Measurements from ENCODE around the gene HYAL2. TPM values are rescaled to one million over a fixed set of nuclear protein-coding genes. Genes with fewer than 3 reads are reported as not detected.
A peak's percentile ranks its signal among the peaks of the same experiment; 100 is the strongest.

HYAL2 gene
- total and polyA plus RNA-seq, 7 donors, result 8.6 to 62.6 (median 42.4) TPM

DNA sequence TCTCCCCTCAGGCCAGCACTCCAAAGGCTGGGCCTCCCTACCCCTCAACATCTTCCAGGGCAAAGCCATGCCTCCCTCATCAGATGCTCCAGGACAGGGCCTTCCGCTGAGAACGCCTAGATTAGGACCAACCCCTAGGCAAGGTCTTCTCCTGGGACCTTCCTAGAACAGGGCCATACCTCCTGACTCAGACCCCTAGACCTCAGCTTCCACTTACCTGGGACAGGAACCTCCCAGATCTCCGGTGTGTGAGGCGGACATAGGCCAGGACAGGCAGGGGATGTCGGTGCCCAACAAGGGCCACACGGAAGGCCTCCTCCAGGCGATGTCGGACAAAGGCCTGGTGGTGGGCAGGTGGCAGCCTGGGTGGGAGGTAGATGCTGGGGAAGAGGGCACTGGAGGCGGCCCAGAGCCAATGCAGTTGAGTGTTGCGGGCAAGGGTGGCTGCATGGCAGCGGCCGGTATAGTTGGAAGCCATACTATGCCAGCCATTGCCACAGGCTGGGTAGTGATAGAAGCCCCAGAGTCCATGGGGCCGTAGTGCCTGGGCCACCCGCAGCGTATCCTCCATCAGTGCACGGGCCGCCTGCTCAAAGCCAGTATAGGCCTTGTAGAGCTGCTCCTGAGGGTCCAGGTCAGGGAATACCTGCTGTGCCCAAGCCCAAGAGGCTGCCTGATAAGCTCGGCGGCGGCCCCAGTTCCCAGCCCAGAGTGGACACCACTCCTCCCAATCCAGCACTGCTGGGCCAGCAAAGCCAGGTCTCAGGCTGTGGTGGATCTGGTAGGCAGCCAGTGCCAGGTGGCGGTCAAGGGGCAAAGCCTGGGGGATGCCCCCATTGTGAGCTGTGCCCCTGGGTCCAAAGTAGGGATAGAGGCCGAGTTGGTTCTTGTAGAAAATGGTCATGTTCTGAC is 27.8 kb downstream of the HYAL2 start:
- Histone ChIP-seq H3K27ac (no peak overlapping the region), H3K4me1 (peaks cover 4 to 47% (median 37%) of the 10 kb centered on the region in 4 donors), H3K27me3 (no peaks in the 10 kb centered on the region), H3K4me3 (no peak overlapping the region), H3K36me3 (peaks cover 1 to 8% (median 5%) of the 10 kb centered on the region in 4 donors), H3K9me3 (no peaks in the 10 kb centered on the region)
- no peak for TF ChIP-seq POLR2A (IDR thresholded peaks at IDR 0.05)
- no peak for TF ChIP-seq CTCF (IDR thresholded peaks at IDR 0.05)
- no peak for TF ChIP-seq EP300 (IDR thresholded peaks at IDR 0.05)
- TF ChIP-seq POLR2AphosphoS5 (IDR thresholded peaks at IDR 0.05), result no peak
- intact Hi-C loops (cut with DNase I), result no loop called here
- WGBS, 2 donors, result 95% methylated on average over 22 of the region's 22 CpGs
- peak; percentile 67 for DNase-seq

- TF ChIP-seq POLR2AphosphoS5 (IDR thresholded peaks at IDR 0.05), result no peak
- no peak for TF ChIP-seq EP300 (IDR thresholded peaks at IDR 0.05)
- TF ChIP-seq POLR2A (IDR thresholded peaks at IDR 0.05), result no peak
- no peak for TF ChIP-seq CTCF (IDR thresholded peaks at IDR 0.05)
- WGBS, 2 donors, result 93 to 94% methylated on average over 4 of the region's 4 CpGs
- H3K4me3 ChIP-seq, result no peak overlapping the region
- H3K27ac ChIP-seq, result peak overlapping the region in 2 of 4 donors; percentile 94 to 95
- no peaks in the 10 kb centered on the region for H3K27me3 ChIP-seq
- no peaks in the 10 kb centered on the region for H3K9me3 ChIP-seq
- peaks cover 3 to 46% (median 36%) of the 10 kb centered on the region in 4 donors for H3K4me1 ChIP-seq
- intact Hi-C loops (cut with DNase I), result no loop called here
- DNase-seq, result no peak
- H3K36me3 ChIP-seq, result peaks cover 4 to 15% (median 12%) of the 10 kb centered on the region in 4 donors
These were observed 28.5 kb downstream of the HYAL2 start for GRCh38 chr3:50294089-50294488.

DNA sequence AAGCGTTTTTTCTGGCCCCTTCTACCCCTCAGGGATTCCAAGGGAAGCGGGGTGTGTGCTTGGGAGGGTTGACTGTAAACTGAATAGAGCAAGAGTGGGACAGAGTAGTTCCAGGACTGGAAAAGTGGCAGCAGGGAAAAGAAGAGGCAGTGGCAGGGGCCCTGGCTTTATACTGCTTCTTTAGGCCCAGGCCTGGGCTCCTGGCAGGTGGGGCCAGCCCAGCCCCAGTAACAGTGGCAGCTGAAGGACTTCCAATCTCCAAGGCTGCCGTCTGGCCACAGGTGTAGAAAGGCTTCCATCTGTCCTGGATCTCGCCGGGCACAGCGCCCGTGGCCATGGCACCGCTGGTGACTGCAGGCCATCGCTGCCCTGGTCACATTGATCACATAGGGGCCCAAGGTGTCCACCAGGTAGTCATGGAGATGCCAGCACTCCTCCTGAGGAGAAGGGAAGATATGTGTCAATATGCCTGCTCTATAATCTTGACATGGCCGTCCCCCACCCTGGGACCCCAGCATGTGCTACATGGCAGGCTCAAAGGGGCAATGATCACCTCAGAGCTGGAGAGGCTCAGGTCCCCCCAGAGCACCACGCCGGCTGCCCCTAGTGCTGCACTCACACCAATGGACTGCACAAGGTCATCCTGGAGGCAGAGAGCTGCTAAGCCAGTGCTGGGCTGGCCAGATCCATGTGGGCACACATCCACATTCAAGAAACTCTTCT is 29.3 kb downstream of the HYAL2 start:
- 77 to 82% methylated on average over 12 of the region's 12 CpGs for WGBS, 2 donors
- Histone ChIP-seq H3K27ac (peak overlapping the region; percentile 88 to 95 (median 91)), H3K4me1 (peaks cover 0 to 38% (median 29%) of the 10 kb centered on the region in 4 donors), H3K4me3 (peak overlapping the region in 3 of 4 donors; percentile 85 to 100 (median 86)), H3K36me3 (peaks cover 9 to 24% (median 20%) of the 10 kb centered on the region in 4 donors), H3K27me3 (no peaks in the 10 kb centered on the region), H3K9me3 (no peaks in the 10 kb centered on the region)
- intact Hi-C loops (cut with DNase I), result no loop called here
- TF ChIP-seq EP300 (IDR thresholded peaks at IDR 0.05), result no peak
- DNase-seq, result peak; percentile 68

DNA sequence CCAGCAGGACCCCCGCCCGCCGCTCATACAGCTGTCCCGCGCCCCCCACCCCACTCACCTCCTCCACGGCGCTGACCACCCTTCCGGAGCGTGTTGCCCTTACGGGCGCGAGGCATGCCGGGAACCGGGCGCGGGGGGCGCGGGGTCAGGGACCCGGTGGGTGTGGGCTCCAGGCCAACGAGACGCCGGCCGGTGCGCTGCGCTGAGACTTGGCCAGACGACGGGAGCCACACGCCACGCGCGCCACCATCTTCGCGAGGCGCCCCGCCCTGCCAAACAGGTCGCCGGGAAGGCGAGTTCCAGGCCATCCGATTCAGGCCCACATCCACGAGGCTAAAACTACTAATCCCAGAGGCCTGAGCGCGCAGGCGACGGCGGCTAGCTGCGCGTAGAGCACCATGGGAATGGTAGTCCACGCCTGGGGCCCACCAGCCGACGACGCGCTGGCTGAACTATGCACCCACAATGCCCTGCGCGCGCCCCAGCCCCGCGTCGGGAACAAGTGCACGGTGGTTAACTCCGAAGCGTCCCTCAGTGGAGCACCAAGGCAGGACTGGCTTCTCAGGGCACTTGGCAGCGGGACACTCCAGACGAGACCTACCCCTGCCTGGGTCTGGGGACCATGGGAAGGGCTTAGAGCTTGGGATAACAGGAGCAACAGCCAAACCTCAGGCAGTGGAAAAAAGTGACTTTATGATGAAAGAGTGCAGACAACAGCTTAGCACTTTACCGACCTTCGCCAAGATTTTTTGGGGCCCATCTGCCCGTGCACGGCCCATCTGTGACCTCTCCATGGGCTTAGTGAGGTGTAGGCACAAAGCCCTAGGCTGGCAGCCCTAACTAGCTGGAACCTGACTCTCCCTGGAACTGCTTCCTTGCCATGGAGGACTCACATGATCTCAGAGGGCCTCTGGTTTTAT is 30.1 kb downstream of the HYAL2 start, which contains the start of gene IFRD2:
TSS of gene IFRD2 (minus strand) at position 271 of the 920 bp plus-strand sequence. CDS start at position 116, 155 bp downstream.
- H3K27ac ChIP-seq, result peak within 1 kb of the TSS; percentile 88 to 95 (median 91)
- peak; percentile 99 for DNase-seq
- H3K9me3 ChIP-seq, result no peaks in the 10 kb centered on the region
- H3K36me3 ChIP-seq, result peaks cover 15 to 32% (median 25%) of the 10 kb centered on the region in 4 donors
- 1 to 2% methylated on average over 67 of the region's 67 CpGs for WGBS, 2 donors
- H3K4me1 ChIP-seq, result peaks cover 0 to 31% (median 26%) of the 10 kb centered on the region in 4 donors
- H3K4me3 ChIP-seq, result peak within 1 kb of the TSS; percentile 85 to 100 (median 92)
- TF ChIP-seq EP300 (IDR thresholded peaks at IDR 0.05) (no peak), POLR2A (IDR thresholded peaks at IDR 0.05) (peak in 1 of 2 donors; percentile 53), POLR2AphosphoS5 (IDR thresholded peaks at IDR 0.05) (peak; percentile 73 to 94 (median 83)), CTCF (IDR thresholded peaks at IDR 0.05) (no peak)
- H3K27me3 ChIP-seq, result no peaks in the 10 kb centered on the region
- intact Hi-C loops (cut with DNase I), result no loop called here

Measured in sigmoid colon (tissue), 7 donors.